ENCODE results near the gene FRMD6.
A peak's percentile ranks its signal among the peaks of the same experiment; 100 is the strongest.

FRMD6 gene

GRCh38 chr14:51651388-51652167 is at the start of gene FRMD6:
Gene FRMD6 (plus strand): TSS chr14:51651910. CDS start chr14:51689837, 37,927 bp downstream.
- DNase-seq: peak; percentile 81

GRCh38 chr14:51602310-51602709 is 49.4 kb upstream of the FRMD6 start:
- no peak for DNase-seq

- no peak for DNase-seq
Measured at GRCh38 chr14:51603495-51603894, 48.2 kb upstream of the FRMD6 start.

DNA sequence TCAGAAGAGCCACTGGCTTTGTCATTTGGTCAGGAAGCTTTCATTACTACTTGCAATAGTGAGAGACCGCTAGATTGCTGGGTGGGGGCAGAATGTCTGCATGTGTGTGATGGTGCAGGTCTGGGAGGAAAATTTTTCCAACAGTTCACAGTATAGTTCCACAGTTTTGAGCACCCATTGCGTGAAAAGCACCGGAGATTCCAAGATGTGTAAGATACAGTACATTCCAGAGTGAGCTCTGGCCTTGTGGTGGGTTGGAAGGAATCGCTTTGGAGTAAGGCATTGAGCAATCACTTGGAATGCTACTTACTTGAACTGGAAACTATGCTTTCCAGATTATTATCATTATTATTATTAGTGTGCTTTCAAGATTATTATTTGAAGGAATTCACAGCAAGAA is 47.6 kb upstream of the FRMD6 start:
- no peak for DNase-seq

DNA sequence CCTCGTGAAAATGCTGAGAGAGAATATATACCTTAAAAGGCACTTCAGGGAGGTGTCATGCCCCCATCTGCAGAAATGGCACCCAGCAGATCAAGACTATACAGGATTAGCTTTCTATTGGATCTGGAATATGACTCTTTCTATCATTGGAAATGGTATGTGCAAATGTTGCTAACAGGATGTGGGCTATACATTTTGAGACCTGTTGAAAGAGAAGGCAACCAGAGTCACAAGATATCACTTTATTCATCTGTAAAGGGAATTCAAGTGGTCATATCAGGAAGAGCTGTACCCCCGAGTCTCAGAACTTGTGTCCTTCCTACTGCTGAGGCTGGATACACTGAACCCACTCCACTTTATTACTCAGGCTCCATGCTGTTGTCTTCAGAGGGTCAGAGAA is 46.1 kb upstream of the FRMD6 start:
- no peak for DNase-seq

DNA sequence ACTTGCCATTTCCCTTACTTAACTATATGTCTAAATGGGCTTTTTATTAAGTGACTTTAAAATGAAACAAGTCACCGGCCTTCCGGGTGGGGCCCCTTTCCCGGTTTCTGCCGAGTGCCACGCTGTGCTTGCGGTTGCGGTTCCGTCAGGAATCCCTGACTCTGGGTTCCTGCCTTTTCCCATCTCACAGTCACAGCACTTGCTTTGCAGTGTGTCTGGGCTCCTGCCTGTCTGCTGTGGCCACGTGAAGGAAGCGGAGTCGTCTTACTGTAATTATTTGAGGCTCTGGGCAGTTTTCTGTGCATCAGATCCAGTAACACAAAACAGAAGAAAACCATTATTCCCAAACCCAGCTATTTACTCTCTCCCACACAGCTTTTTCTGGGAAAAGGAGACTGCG is 44.0 kb upstream of the FRMD6 start:
- no peak for DNase-seq

GRCh38 chr14:51609251-51609954 is 42.3 kb upstream of the FRMD6 start:
- DNase-seq: no peak

DNA sequence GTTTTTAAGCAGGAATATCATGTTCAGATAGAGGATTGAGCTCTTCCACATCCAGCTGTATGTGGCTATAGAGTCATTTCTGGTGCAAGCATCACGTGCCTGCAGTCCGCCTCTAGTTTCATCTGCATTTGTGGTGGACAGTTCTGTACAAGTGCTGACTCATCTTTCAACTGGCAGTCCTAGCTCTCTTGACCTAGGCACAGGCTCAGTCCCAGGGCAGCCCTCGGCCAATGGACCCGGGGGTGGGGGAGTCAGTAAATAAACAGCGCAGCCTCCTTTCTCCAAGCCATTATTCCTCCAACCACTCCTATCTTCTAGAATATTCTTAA is 41.8 kb upstream of the FRMD6 start:
- no peak for DNase-seq

DNA sequence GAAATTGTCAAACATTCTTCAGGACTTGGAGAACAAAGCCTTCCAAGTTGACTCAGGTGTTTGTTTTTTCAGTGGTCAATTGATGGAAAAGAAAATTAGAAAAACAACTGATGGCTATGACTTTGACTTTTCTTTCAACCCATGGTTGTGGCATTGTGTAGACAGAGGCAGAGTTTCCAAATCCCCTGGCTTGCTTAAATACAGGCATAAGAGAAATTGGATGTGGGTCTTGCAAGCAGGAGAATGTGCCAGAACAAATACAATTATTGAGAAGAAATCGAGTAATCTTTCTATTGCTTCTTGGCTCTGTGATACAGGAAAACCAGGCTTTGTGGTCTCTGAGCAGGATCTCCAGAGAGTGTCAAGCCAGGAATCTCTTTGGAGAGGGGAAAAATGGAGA is 40.9 kb upstream of the FRMD6 start:
- DNase-seq: no peak

- DNase-seq: no peak
Measured at GRCh38 chr14:51612449-51612848, 39.3 kb upstream of the FRMD6 start.

DNA sequence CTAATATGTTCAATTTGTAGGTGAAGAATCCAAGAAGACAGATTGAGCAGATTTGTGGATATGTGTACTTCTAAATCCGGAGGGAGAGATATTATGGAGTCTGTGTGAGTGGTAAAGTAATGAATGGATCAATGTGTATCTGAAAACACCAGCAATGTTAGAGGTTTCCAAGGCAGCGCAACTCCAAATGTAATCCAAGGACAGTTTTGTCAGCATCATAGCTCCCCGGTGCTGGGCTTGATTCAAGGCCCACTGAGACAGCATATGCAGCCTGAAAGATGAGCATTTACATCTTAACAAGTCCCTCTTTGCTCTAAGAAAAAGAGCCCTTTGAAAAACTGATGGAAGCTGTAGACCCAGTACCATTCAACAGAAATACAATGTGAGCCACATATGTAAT is 38.3 kb upstream of the FRMD6 start:
- DNase-seq: no peak

GRCh38 chr14:51614707-51615106 is 37.0 kb upstream of the FRMD6 start:
- no peak for DNase-seq

GRCh38 chr14:51616256-51616655 is 35.5 kb upstream of the FRMD6 start:
- no peak for DNase-seq

- no peak for DNase-seq
Measured at GRCh38 chr14:51616724-51617409, 34.8 kb upstream of the FRMD6 start.

DNA sequence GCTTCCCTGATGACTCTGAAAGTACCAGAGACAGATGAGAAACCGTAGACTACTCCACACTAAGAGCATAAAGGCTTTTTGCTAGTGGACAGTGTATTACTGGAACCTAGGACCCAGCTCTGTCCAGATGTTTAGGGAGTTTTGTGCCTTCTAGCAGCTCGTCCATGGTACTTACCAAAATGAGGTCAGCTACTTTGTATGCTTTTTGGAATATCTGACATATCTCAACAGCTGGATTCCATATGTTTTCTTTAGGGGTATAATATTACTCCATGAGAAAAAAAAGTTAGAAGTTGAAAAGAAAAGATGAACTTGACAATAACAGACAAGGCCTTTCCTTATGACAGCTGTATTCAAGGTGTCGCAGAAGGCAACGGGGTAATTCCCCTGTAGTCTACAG is 32.1 kb upstream of the FRMD6 start:
- DNase-seq: no peak

DNA sequence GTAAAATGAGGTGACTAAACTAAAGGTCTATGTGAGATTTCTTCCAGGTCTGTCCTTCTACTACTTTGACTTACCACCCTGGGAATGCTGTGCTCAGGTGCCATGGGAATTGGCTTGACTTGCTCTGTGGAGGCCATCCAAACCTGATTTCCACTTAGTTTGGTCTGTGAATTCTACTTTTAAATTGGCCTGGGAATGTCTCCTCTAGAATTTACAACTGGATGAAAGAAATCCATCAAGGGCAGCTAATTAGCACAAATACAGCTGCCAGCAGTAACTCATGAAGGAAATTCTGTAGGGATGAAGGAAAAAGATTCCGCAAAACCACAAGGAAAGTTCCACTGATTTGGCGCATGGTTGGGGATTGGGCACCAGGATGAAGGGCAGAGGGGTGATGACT is 31.7 kb upstream of the FRMD6 start:
- no peak for DNase-seq

DNA sequence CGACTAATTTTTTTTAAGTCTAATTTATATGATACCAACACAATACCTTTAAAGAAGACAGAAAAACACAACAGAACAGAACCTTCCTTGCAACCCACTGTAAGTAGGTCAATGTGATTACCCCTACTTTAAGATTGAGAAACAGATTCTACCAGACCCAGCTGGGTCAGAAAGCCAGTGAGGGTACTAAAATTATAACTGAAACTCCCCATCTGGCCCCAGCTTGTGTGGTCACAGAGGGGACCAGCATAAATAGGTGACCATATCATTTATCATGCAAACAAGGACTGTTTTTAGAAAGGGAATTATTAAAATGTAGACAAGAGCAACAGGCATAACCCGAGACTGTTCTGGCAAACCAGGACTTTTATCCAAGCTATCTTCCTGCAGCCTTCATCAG is 30.1 kb upstream of the FRMD6 start:
- DNase-seq: no peak

GRCh38 chr14:51622376-51622775 is 29.3 kb upstream of the FRMD6 start:
- no peak for DNase-seq

DNA sequence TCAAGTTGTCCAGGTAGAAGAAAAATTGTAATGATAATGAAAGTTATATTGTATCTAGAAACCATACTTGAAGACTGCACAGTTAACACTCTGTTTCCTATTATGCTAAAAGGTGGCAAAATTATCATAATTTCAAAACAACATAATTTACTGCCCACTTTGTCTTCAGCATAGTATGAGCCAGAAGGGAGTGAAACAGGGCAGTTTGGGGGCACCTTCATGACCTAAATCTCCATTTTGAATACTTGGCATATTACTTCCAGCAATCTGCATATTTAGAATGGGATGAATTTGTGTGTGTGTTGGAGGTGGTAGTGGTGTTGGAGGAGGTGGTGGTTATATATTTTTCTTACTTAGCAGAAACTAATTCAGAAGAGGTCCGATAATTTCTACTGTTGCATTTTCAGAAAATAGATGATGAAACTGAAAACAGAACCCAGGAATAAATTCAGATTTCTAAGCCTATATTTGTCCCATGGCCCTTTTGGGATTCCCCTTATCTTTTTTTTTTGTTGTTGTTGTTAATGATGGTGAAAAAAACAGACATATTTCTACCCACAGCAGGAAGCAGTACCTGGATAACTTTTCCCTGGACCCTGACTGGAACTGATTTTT is 26.6 kb upstream of the FRMD6 start:
- no peak for DNase-seq

GRCh38 chr14:51626185-51626584 is 25.5 kb upstream of the FRMD6 start:
- no peak for DNase-seq

DNA sequence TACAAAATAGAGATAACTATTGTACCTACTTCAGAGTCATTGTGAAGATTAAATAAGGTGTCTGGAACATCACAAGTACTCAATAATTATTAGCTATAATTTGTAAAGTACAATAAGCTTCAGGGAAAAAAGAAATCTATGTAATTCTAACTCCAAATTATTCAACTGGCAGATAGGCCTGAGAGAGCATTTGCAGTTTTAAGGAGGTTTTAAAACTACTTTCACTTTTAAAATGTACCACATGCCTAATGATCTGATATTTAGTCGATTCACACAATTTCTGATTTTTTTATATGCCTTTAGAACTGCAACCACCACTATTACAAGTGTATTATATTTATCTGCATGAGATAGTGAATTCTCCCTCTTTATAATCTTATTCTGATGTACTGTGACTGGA is 24.9 kb upstream of the FRMD6 start:
- no peak for DNase-seq

GRCh38 chr14:51627313-51627712 is 24.4 kb upstream of the FRMD6 start:
- DNase-seq: no peak

DNA sequence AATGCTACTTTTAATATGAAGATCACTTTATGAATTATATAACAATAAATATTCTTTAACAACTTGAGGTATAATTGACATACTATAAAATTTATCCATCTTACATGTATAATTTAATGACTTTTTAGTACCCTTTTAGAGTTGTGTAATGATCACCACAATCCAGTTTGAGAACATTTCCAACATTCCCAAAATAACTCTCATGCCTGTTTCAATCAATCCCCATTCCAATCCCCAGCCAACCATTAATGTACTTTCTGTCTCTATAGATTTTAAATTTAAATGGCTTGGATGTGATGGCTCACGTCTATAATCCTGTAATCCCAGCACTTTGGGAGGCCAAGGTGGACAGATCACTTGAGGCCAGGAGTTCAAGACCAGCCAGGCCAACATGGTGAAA is 23.5 kb upstream of the FRMD6 start:
- no peak for DNase-seq

- no peak for DNase-seq
Measured at GRCh38 chr14:51630987-51631386, 20.7 kb upstream of the FRMD6 start.

Data from NCI-H1694 treated with DMSO at 0.1 percent for 48 hours (cell line).